Endodermal cell (in vitro differentiated cells): ENCODE data around the gene ATG10. TPM values are rescaled to one million over a fixed set of nuclear protein-coding genes. Genes with fewer than 3 reads are reported as not detected.

Source experiments
- DNase-seq: peaks from one replicate; pipeline ENCODE4 v3.0.0-alpha.2; 2017
- H3K27ac ChIP-seq: 2 replicates; pipeline ENCODE4 v1.5.1; 2013; ENCODE audit warnings: mild to moderate bottlenecking, low read depth, low read length, moderate library complexity
- H3K27me3 ChIP-seq: 2 replicates; pipeline ENCODE4 v1.6.1; 2013; ENCODE audit warnings: mild to moderate bottlenecking, low read length, moderate library complexity; ENCODE audit not compliant: insufficient read depth, control insufficient read depth, poor library complexity, severe bottlenecking
- H3K36me3 ChIP-seq: 2 replicates; pipeline ENCODE4 v1.7.0; 2013; ENCODE audit warnings: mild to moderate bottlenecking, low read length, moderate library complexity; ENCODE audit not compliant: control insufficient read depth, insufficient read depth
- H3K4me1 ChIP-seq: one replicate; pipeline ENCODE4 v1.7.0; 2013; ENCODE audit warnings: low read length; ENCODE audit not compliant: control insufficient read depth, insufficient read depth
- H3K4me3 ChIP-seq: 2 replicates; pipeline ENCODE4 v1.5.1; 2013; ENCODE audit warnings: mild to moderate bottlenecking, low read length, moderate library complexity
- H3K9ac ChIP-seq: 2 replicates; pipeline ENCODE4 v1.6.1; 2013; ENCODE audit warnings: mild to moderate bottlenecking, low read length, moderate library complexity; ENCODE audit not compliant: poor library complexity, severe bottlenecking; ENCODE audit errors: extremely low read depth
- H3K9me3 ChIP-seq: 2 replicates; pipeline ENCODE4 v1.6.1; 2013; ENCODE audit warnings: mild to moderate bottlenecking, low read length, moderate library complexity; ENCODE audit not compliant: control insufficient read depth
- H3K27ac Mint-ChIP-seq: 2 replicates; pipeline ENCODE4 v1.8.0; 2020; ENCODE audit warnings: mixed read lengths
- H3K27me3 Mint-ChIP-seq: 2 replicates; pipeline ENCODE4 v1.8.0; 2021; ENCODE audit warnings: mild to moderate bottlenecking, mixed read lengths; ENCODE audit not compliant: insufficient read depth
- H3K36me3 Mint-ChIP-seq: 2 replicates; pipeline ENCODE4 v1.8.0; 2020; ENCODE audit warnings: low read depth, mixed read lengths
- H3K4me1 Mint-ChIP-seq: 2 replicates; pipeline ENCODE4 v1.8.0; 2020; ENCODE audit warnings: mixed read lengths
- H3K4me3 Mint-ChIP-seq: 2 replicates; pipeline ENCODE4 v1.8.0; 2020; ENCODE audit warnings: mild to moderate bottlenecking, moderate library complexity, mixed read lengths
- H3K9me3 Mint-ChIP-seq: 2 replicates; pipeline ENCODE4 v1.8.0; 2020; ENCODE audit warnings: mild to moderate bottlenecking, mixed read lengths
- CTCF ChIP-seq: fragments of 200-600 bp; sonication (generic); conservative IDR thresholded peaks from 2 replicates; pipeline ENCODE4 v1.5.0; 2021; ENCODE audit warnings: antibody characterized with exemption, mild to moderate bottlenecking
- WGBS, 2 experiments: methylation state at CpG; one replicate each; pipeline versions ENCODE4 v1.1.5 to v1.1.7; 2013; ENCODE audit warnings: missing lambda C conversion rate in 2 of 2, mixed read lengths in 1 of 2; ENCODE audit not compliant: insufficient coverage in 1 of 2, insufficient read length in 1 of 2; 5-methylcytosine and 5-hydroxymethylcytosine counted together
- total RNA-seq, 2 donors: library from RNA; stranded (reverse); fragmentation: NEBNext Ultra II Directional in 1 of 2; extraction: Animal tissue kit (Norgen Biotek cat#: 25700) in 1 of 2; gene quantifications; 2 replicates in 1 of 2; 3 replicates in 1 of 2; pipeline ENCODE4 v1.2.1, GENCODE V29; 2021

Gene ATG10
- total RNA-seq, 2 donors from 2014 or later = 17.9 to 22.6 TPM

- peaks cover 25% of the 10 kb centered on the region for H3K4me1 Mint-ChIP-seq
- no peak for TF ChIP-seq CTCF
- peaks cover 13% of the 10 kb centered on the region for H3K4me1 ChIP-seq
- H3K27me3 Mint-ChIP-seq = no peaks in the 10 kb centered on the region
- peaks cover 2% of the 10 kb centered on the region for H3K36me3 Mint-ChIP-seq
- no peaks in the 10 kb centered on the region for H3K36me3 ChIP-seq
- no peaks in the 10 kb centered on the region for H3K9me3 Mint-ChIP-seq
- H3K27ac ChIP-seq = no peak overlapping the region
- no peaks in the 10 kb centered on the region for H3K27me3 ChIP-seq
- no peak overlapping the region for H3K4me3 Mint-ChIP-seq
- H3K4me3 ChIP-seq = no peak overlapping the region
- no peaks in the 10 kb centered on the region for H3K9me3 ChIP-seq
- no peak overlapping the region for H3K9ac ChIP-seq
- no peak for DNase-seq
- peak overlapping the region; percentile 40 for H3K27ac Mint-ChIP-seq
Observed at GRCh38 chr5:82168294-82168693, 196.5 kb downstream of the ATG10 start.

- no peaks in the 10 kb centered on the region for H3K9me3 Mint-ChIP-seq
- H3K27ac Mint-ChIP-seq = no peak overlapping the region
- H3K36me3 Mint-ChIP-seq = peaks cover 2% of the 10 kb centered on the region
- H3K4me3 Mint-ChIP-seq = no peak overlapping the region
- Histone ChIP-seq H3K27ac (no peak overlapping the region), H3K9me3 (no peaks in the 10 kb centered on the region), H3K4me3 (no peak overlapping the region), H3K36me3 (no peaks in the 10 kb centered on the region), H3K4me1 (peaks cover 18% of the 10 kb centered on the region), H3K9ac (no peak overlapping the region), H3K27me3 (no peaks in the 10 kb centered on the region)
- DNase-seq = no peak
- peaks cover 23% of the 10 kb centered on the region for H3K4me1 Mint-ChIP-seq
- H3K27me3 Mint-ChIP-seq = no peaks in the 10 kb centered on the region
- no peak for TF ChIP-seq CTCF
- 83 to 100% methylated on average over 1 of the region's 1 CpG for WGBS, 2 experiments
Observed at GRCh38 chr5:82169892-82170291, 198.1 kb downstream of the ATG10 start.

GRCh38 chr5:82174128-82174918 lies 202.5 kb downstream of the ATG10 start:
- Mint-ChIP-seq H3K4me3 (no peak overlapping the region), H3K36me3 (peaks cover 2% of the 10 kb centered on the region)

More at GRCh38 chr5:82174128-82174918, 202.5 kb downstream of the ATG10 start:
- H3K27me3 Mint-ChIP-seq = no peaks in the 10 kb centered on the region
- DNase-seq = peak; percentile 93
- peak; percentile 97 for TF ChIP-seq CTCF
- no peak overlapping the region for H3K27ac Mint-ChIP-seq
- no peaks in the 10 kb centered on the region for H3K36me3 ChIP-seq
- no peak overlapping the region for H3K4me3 ChIP-seq
- no peak overlapping the region for H3K9ac ChIP-seq
- WGBS, 2 experiments = 49 to 60% methylated on average over 1 to 2 of the region's 3 CpGs
- H3K9me3 Mint-ChIP-seq = no peaks in the 10 kb centered on the region
- H3K4me1 ChIP-seq = peaks cover 9% of the 10 kb centered on the region
- H3K27ac ChIP-seq = no peak overlapping the region
- H3K9me3 ChIP-seq = no peaks in the 10 kb centered on the region
- H3K27me3 ChIP-seq = no peaks in the 10 kb centered on the region
- H3K4me1 Mint-ChIP-seq = peaks cover 16% of the 10 kb centered on the region
